ENCODE results near the gene LYSMD3. TPM values are rescaled to one million over a fixed set of nuclear protein-coding genes. Genes with fewer than 3 reads are reported as not detected.

LYSMD3 gene
- total RNA-seq, 1 experiment from 2014 or later, result 14.0 TPM

DNA sequence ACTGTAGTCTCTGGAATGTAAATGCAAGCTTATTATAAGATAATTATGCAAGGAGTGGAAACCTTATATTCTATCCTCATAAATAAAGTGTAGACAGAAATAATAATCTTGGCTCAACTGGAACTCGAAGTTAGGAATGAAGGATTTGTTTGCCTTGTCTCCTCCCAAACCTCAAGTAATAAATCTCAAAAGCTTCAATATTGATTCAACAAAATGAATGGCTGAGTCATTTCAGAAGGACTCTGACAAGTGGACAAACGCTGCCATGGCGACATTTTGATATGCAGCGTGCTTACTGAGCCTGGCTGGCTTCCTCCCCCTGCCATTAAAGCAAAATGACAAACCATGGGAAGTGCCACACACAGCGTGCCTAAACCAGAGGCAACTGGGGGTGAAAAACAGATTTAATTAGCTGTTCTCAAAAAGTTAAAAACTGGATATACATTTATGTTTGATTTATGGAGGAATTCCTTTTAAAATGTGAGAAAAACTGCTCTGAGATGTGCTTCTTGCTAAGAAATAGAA is 18.7 kb upstream of the LYSMD3 start:
- Histone ChIP-seq H3K9me3 (ENCODE audit: low read depth, low read length, poor library complexity, severe bottlenecking) (no peaks in the 10 kb centered on the region), H3K4me1 (ENCODE audit: insufficient read depth, low read length, poor library complexity, severe bottlenecking) (peaks cover 28% of the 10 kb centered on the region), H3K36me3 (ENCODE audit: insufficient read depth, low read length, poor library complexity, severe bottlenecking) (no peaks in the 10 kb centered on the region), H3K4me3 (ENCODE audit: low read depth, low read length, poor library complexity, severe bottlenecking) (no peak overlapping the region), H3K27ac (ENCODE audit: low read depth, low read length, poor library complexity, severe bottlenecking) (no peak overlapping the region), H3K27me3 (replicated peaks; ENCODE audit: insufficient read depth, low read depth, low read length, poor library complexity) (no peaks in the 10 kb centered on the region)
- no TSS peak for BruUV-seq (replicated peaks)
- TF ChIP-seq EZH2 (IDR thresholded peaks at IDR 0.05; ENCODE audit: borderline replicate concordance, low read depth, low read length, poor library complexity, severe bottlenecking), result no peak
- TF ChIP-seq, protein P1, sequence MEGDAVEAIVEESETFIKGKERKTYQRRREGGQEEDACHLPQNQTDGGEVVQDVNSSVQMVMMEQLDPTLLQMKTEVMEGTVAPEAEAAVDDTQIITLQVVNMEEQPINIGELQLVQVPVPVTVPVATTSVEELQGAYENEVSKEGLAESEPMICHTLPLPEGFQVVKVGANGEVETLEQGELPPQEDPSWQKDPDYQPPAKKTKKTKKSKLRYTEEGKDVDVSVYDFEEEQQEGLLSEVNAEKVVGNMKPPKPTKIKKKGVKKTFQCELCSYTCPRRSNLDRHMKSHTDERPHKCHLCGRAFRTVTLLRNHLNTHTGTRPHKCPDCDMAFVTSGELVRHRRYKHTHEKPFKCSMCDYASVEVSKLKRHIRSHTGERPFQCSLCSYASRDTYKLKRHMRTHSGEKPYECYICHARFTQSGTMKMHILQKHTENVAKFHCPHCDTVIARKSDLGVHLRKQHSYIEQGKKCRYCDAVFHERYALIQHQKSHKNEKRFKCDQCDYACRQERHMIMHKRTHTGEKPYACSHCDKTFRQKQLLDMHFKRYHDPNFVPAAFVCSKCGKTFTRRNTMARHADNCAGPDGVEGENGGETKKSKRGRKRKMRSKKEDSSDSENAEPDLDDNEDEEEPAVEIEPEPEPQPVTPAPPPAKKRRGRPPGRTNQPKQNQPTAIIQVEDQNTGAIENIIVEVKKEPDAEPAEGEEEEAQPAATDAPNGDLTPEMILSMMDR (conservative IDR thresholded peaks at IDR 0.05; ENCODE audit: low read depth, low read length), result no peak
- POLR2A ChIA-PET (ENCODE audit: low non-redundant PET), result no interaction called here
- CTCF ChIA-PET, result no interaction called here
- intact Hi-C loops (cut with micrococcal nuclease; ENCODE audit: unreplicated experiment), result no loop called here
- DNase-seq (ENCODE audit: low spot score), result peak; percentile 44

DNA sequence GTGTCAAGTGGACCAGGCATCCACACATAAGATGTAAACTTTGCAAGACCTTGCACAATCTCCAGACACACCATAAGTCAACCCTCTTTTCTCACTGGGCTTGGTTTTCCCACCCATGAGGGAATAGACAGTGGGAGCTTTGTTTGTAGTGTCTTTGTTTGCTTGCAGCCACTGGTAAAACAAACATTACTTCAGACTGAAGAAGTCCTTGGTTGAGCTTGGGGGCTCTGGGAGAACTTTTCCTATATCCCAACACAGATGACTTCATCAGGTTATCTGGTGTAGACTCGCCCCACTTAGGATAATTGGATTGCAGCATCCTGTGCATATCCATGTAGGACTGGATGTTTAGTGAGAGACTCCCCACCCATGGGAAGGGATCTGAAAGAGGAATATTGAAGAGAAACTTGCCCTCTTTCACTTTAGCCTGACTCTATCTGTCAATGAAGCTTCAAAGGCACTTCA is 17.7 kb upstream of the LYSMD3 start:
- BruUV-seq (replicated peaks), result no TSS peak
- Histone ChIP-seq H3K27me3 (replicated peaks; ENCODE audit: insufficient read depth, low read depth, low read length, poor library complexity) (no peaks in the 10 kb centered on the region), H3K4me1 (ENCODE audit: insufficient read depth, low read length, poor library complexity, severe bottlenecking) (peaks cover 28% of the 10 kb centered on the region), H3K27ac (ENCODE audit: low read depth, low read length, poor library complexity, severe bottlenecking) (no peak overlapping the region), H3K36me3 (ENCODE audit: insufficient read depth, low read length, poor library complexity, severe bottlenecking) (no peaks in the 10 kb centered on the region), H3K4me3 (ENCODE audit: low read depth, low read length, poor library complexity, severe bottlenecking) (no peak overlapping the region), H3K9me3 (ENCODE audit: low read depth, low read length, poor library complexity, severe bottlenecking) (no peaks in the 10 kb centered on the region)
- CTCF ChIA-PET, result no interaction called here
- intact Hi-C loops (cut with micrococcal nuclease; ENCODE audit: unreplicated experiment), result loop anchor here (2.0 kb wide), 1 partner anchor 16 kb away; no protein-coding TSS in a partner anchor
- no peak for TF ChIP-seq EZH2 (IDR thresholded peaks at IDR 0.05; ENCODE audit: borderline replicate concordance, low read depth, low read length, poor library complexity, severe bottlenecking)
- TF ChIP-seq, protein P1 (conservative IDR thresholded peaks at IDR 0.05; ENCODE audit: low read depth, low read length), result no peak
- POLR2A ChIA-PET (ENCODE audit: low non-redundant PET), result no interaction called here
- peak; percentile 23 for DNase-seq (ENCODE audit: low spot score)

DNA sequence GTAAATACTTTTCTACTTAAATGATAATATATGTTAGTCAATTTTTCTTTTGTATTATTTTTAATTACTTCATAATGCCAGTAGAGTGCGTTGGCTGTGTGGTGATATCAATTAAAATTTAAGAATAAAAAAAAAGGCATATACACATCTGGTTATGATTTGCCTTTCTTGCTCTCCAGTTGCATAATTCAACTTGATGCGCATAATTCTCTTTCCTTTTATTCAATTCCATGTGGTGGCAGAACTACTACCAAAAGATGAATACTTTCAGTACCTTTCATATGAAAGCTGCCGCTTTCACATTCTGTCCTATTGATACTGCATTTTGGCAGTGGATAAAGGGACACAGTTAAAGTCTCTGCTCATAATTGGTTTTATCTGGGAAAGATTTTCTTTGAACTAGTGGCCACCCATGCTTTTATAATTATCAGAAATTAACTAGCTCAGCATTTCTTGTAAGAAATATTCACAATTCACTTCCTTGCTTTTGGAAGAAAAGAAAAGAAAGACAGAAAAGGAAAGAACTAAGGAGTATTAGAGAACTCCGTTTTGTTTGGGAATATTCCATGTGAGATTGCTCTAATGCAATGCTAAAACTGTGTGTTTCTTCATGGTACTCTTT is 16.9 kb upstream of the LYSMD3 start:
- ChIA-PET POLR2A (ENCODE audit: low non-redundant PET) (no interaction called here), CTCF (no interaction called here)
- H3K4me1 ChIP-seq (ENCODE audit: insufficient read depth, low read length, poor library complexity, severe bottlenecking), result peaks cover 28% of the 10 kb centered on the region
- H3K9me3 ChIP-seq (ENCODE audit: low read depth, low read length, poor library complexity, severe bottlenecking), result no peaks in the 10 kb centered on the region
- H3K27ac ChIP-seq (ENCODE audit: low read depth, low read length, poor library complexity, severe bottlenecking), result peak overlapping the region; percentile 62
- no peaks in the 10 kb centered on the region for H3K27me3 ChIP-seq (replicated peaks; ENCODE audit: insufficient read depth, low read depth, low read length, poor library complexity)
- DNase-seq (ENCODE audit: low spot score), result peak; percentile 56
- no TSS peak for BruUV-seq (replicated peaks)
- H3K4me3 ChIP-seq (ENCODE audit: low read depth, low read length, poor library complexity, severe bottlenecking), result no peak overlapping the region
- TF ChIP-seq, protein P1 (conservative IDR thresholded peaks at IDR 0.05; ENCODE audit: low read depth, low read length), result no peak; the same call in 1 of the 2 replicates
- TF ChIP-seq EZH2 (IDR thresholded peaks at IDR 0.05; ENCODE audit: borderline replicate concordance, low read depth, low read length, poor library complexity, severe bottlenecking), result no peak
- intact Hi-C loops (cut with micrococcal nuclease; ENCODE audit: unreplicated experiment), result loop anchor here (2.0 kb wide), 1 partner anchor 16 kb away; no protein-coding TSS in a partner anchor
- no peaks in the 10 kb centered on the region for H3K36me3 ChIP-seq (ENCODE audit: insufficient read depth, low read length, poor library complexity, severe bottlenecking)
